Endothelial cell of umbilical vein (primary cell): ENCODE results near the gene SLC35G6. TPM values are rescaled to one million over a fixed set of nuclear protein-coding genes. Genes with fewer than 3 reads are reported as not detected.

Experiments
- BruUV-seq: library from RNA; stranded (reverse); fragments of 400-500 nt; replicated peaks from 2 replicates; lab custom pipeline; 2021; lab: Mats Ljungman, UMichigan
- CTCF ChIA-PET: fragments of 300-600, 350-600 bp; sonication (Branson Sonifier 250); formaldehyde crosslinking; loops from one replicate; lab custom pipeline; 2021; ENCODE audit warnings: antibody characterized with exemption, inconsistent platforms; lab: Charles Lee
- POLR2A ChIA-PET: fragments of 300-600, 350-600 bp; sonication (Branson Sonifier 250); formaldehyde crosslinking; loops from one replicate; lab custom pipeline; 2021; ENCODE audit warnings: antibody characterized with exemption, inconsistent platforms; lab: Charles Lee
- DNase-seq: peaks from one replicate; pipeline ENCODE4 v3.0.0-alpha.2; 2011; ENCODE audit warnings: low read depth, low spot score
- FAIRE-seq: peaks from 2 replicates; lab custom pipeline; 2011; peaks lifted over from hg19 to GRCh38; lab: Jason Lieb, UNC
- H2AFZ ChIP-seq: 2 replicates; pipeline ENCODE4 v1.6.0; 2012; ENCODE audit warnings: low read depth, low read length, control low read depth, inconsistent platforms
- H3K27ac ChIP-seq: 2 replicates; pipeline ENCODE4 v1.5.1; 2011; ENCODE audit warnings: low read depth, mild to moderate bottlenecking, control low read depth, low read length, moderate library complexity; ENCODE audit not compliant: insufficient read depth
- H3K27me3 ChIP-seq, 2 experiments: 2 replicates each; pipeline versions ENCODE4 v1.6.0 to v1.6.1; 2011; ENCODE audit warnings: low read length in 2 of 2, mixed read lengths in 1 of 2; ENCODE audit not compliant: control insufficient read depth in 2 of 2, insufficient read depth in 2 of 2
- H3K36me3 ChIP-seq, 2 experiments: 2 replicates in 1 of 2; 3 replicates in 1 of 2; pipeline ENCODE4 v1.5.1; 2011; ENCODE audit warnings: low read length in 2 of 2, mild to moderate bottlenecking in 1 of 2, moderate library complexity in 1 of 2; ENCODE audit not compliant: control insufficient read depth in 2 of 2, insufficient read depth in 2 of 2; ENCODE audit errors: extremely low read depth in 1 of 2
- H3K4me1 ChIP-seq: 3 replicates; pipeline ENCODE4 v1.5.1; 2011; ENCODE audit warnings: mild to moderate bottlenecking, low read length; ENCODE audit not compliant: control insufficient read depth, insufficient read depth; ENCODE audit errors: extremely low read depth
- H3K4me2 ChIP-seq: 2 replicates; pipeline ENCODE4 v1.6.1; 2011; ENCODE audit warnings: low read length, control low read depth, mixed read lengths; ENCODE audit not compliant: insufficient read depth
- H3K4me3 ChIP-seq, 3 experiments: fragments of 200-600 bp in 1 of 3; sonication (generic), shearing (Covaris generic) in 1 of 3; replicated peaks in 1 of 3; 2 replicates each; pipeline ENCODE4 v1.5.1; 2011 to 2016; ENCODE audit warnings: control low read depth in 3 of 3, low read length in 3 of 3, mild to moderate bottlenecking in 2 of 3, inconsistent platforms in 1 of 3, low read depth in 1 of 3, moderate library complexity in 1 of 3; ENCODE audit not compliant: insufficient read depth in 1 of 3
- H3K79me2 ChIP-seq: 2 replicates; pipeline ENCODE4 v1.6.0; 2012; ENCODE audit warnings: low read length, inconsistent platforms; ENCODE audit not compliant: control insufficient read depth, insufficient read depth
- H3K9ac ChIP-seq: replicated peaks from 2 replicates; pipeline ENCODE3; 2011; ENCODE audit warnings: low read length, control low read depth; ENCODE audit not compliant: insufficient read depth; ENCODE audit errors: extremely low read depth
- H3K9me1 ChIP-seq: replicated peaks from 3 replicates; pipeline ENCODE4 v1.6.0; 2011; ENCODE audit warnings: mild to moderate bottlenecking, low read length; ENCODE audit not compliant: control insufficient read depth, insufficient read depth; ENCODE audit errors: extremely low read depth
- H3K9me3 ChIP-seq: replicated peaks from 2 replicates; pipeline ENCODE4 v1.5.1; 2012; ENCODE audit warnings: low read length, inconsistent platforms; ENCODE audit not compliant: control insufficient read depth, insufficient read depth
- H4K20me1 ChIP-seq: replicated peaks from 2 replicates; pipeline ENCODE3; 2011; ENCODE audit warnings: mild to moderate bottlenecking, low read length; ENCODE audit not compliant: control insufficient read depth, insufficient read depth; ENCODE audit errors: extremely low read depth
- CTCF ChIP-seq, 2 donors: IDR thresholded peaks; 1 replicate in 1 of 2; 2 replicates in 1 of 2; pipeline ENCODE4 v1.5.1; 2011; ENCODE audit warnings: low read length in 2 of 2, mild to moderate bottlenecking in 2 of 2, moderate library complexity in 2 of 2, control low read depth in 1 of 2, inconsistent platforms in 1 of 2, low read depth in 1 of 2; ENCODE audit not compliant: insufficient read depth in 1 of 2; ENCODE audit errors: extremely low read depth in 1 of 2
- EZH2 ChIP-seq: IDR thresholded peaks from 2 replicates; pipeline ENCODE4 v1.6.1; 2012; ENCODE audit warnings: borderline replicate concordance, low read depth, mild to moderate bottlenecking, moderate library complexity, low read length, inconsistent platforms; ENCODE audit not compliant: severe bottlenecking
- FOS ChIP-seq: IDR thresholded peaks from 2 replicates; pipeline ENCODE4 v1.6.1; 2011; ENCODE audit warnings: mild to moderate bottlenecking, low read length, moderate library complexity, borderline replicate concordance; ENCODE audit not compliant: insufficient read depth
- GATA2 ChIP-seq: IDR thresholded peaks from 2 replicates; pipeline ENCODE4 v1.7.0; 2011; ENCODE audit warnings: low read depth, mild to moderate bottlenecking, moderate library complexity, mixed read lengths, low read length; ENCODE audit not compliant: insufficient read length, insufficient read depth
- JUN ChIP-seq: IDR thresholded peaks from 2 replicates; pipeline ENCODE4 v1.6.1; 2011; ENCODE audit warnings: borderline replicate concordance, low read depth; ENCODE audit not compliant: insufficient read length, insufficient read depth
- MYC ChIP-seq: IDR thresholded peaks from one replicate; pipeline ENCODE4 v1.6.1; 2011; ENCODE audit warnings: mild to moderate bottlenecking, low read depth, low read length
- POLR2A ChIP-seq: IDR thresholded peaks from 2 replicates; pipeline ENCODE4 v1.6.1; 2012; ENCODE audit warnings: low read depth, mild to moderate bottlenecking, control low read depth, low read length
- POLR2AphosphoS5 ChIP-seq: IDR thresholded peaks from 2 replicates; pipeline ENCODE4 v1.6.1; 2012; ENCODE audit warnings: low read depth, mild to moderate bottlenecking, control low read depth, low read length, moderate library complexity; ENCODE audit not compliant: insufficient read depth
- dilution Hi-C: fragments of 300-500 bp; cut with MboI; formaldehyde crosslinking; loops from one replicate; pipeline ENCODE4 v1.15.0; 2019; ENCODE audit warnings: low sequenced_read_pairs; ENCODE audit not compliant: extremely low pct_ligation_motif_present
- intact Hi-C: fragments of 100-400 bp; cut with micrococcal nuclease; formaldehyde crosslinking; loops from one replicate; pipeline ENCODE4 v1.10.0; 2022
- polyA plus RNA-seq, 4 experiments: library from polyadenylated mRNA; depleted of rRNA in 3 of 4; stranded (reverse) in 3 of 4; unstranded in 1 of 4; fragments of >200 nt; gene quantifications; 2 replicates each; pipeline versions ENCODE4 v1.2.1 to v1.2.3, GENCODE V29; 2011 to 2012; ENCODE audit warnings: missing spikeins in 1 of 4
- total RNA-seq: library from RNA; stranded (reverse); gene quantifications from 2 replicates; pipeline ENCODE4 v1.2.3, GENCODE V29; 2021
- TF ChIP-seq, protein P1 (sequence below): IDR thresholded peaks from 2 replicates; pipeline ENCODE4 v1.6.1; 2011; ENCODE audit not compliant: insufficient read depth, insufficient read length

SLC35G6 gene
- total and polyA plus RNA-seq, 2 donors (not counting 3 experiments of a cell fraction or from before 2014, with no cell fraction given): not detected

- DNase-seq (peak; percentile 26), FAIRE-seq (peak; percentile 24)
- peak; percentile 81 for TF ChIP-seq EZH2
- no peak for TF ChIP-seq POLR2AphosphoS5
- TF ChIP-seq FOS: no peak
- dilution Hi-C loops: no loop called here
- Histone ChIP-seq H4K20me1 (no peaks in the 10 kb centered on the region), H3K4me3 (peak overlapping the region; percentile 27 to 30 (median 29)), H3K79me2 (no peaks in the 10 kb centered on the region), H3K36me3 (no peaks in the 10 kb centered on the region), H3K9ac (no peak overlapping the region), H3K4me2 (peak overlapping the region; percentile 63), H2AFZ (peak overlapping the region; percentile 65), H3K4me1 (peaks cover 33% of the 10 kb centered on the region), H3K27me3 (peaks cover 20 to 28% of the 10 kb centered on the region in 2 experiments), H3K9me3 (no peaks in the 10 kb centered on the region), H3K9me1 (no peaks in the 10 kb centered on the region), H3K27ac (no peak overlapping the region)
- intact Hi-C loops: no loop called here
- BruUV-seq: no TSS peak
- ChIA-PET CTCF (interaction anchor here (0.8 to 3.0 kb wide), 6 partner anchors 8 to 120 kb away, joined by 3 to 17 read pairs (median 3); partner anchors contain the start of gene PLSCR3), POLR2A (interaction anchor here (1.1 to 1.6 kb wide), 3 partner anchors 39 to 134 kb away, joined by 3 to 6 read pairs (median 5); partner anchors contain the start of genes POLR2A and ZBTB4)
Measured at GRCh38 chr17:7440113-7440833, 41.0 kb upstream of the SLC35G6 start.

DNA sequence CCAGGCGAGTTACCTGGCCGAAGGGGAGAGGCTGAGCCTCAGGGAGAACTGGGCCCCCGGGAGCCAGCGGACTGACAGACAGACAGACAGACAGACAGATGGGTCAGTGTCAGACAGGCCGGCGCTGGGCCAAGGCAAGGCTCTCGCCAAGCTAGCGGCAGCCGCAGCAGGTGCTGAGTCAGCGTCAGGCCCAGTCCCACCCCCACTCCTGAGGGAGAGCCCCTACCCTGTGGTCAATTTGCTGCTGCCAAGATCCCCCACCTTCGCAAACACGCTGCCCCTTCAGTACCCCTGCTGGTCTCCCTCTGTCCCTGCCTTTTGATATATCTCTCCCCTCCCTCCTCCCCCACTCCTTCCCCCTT is 40.4 kb upstream of the SLC35G6 start:
- no peak overlapping the region for H3K9ac ChIP-seq

More for the DNA sequence above, 40.4 kb upstream of the SLC35G6 start:
- H3K9me3 ChIP-seq: no peaks in the 10 kb centered on the region
- DNase-seq: peak; percentile 22
- no peak overlapping the region for H2AFZ ChIP-seq
- no peaks in the 10 kb centered on the region for H3K36me3 ChIP-seq
- peak overlapping the region; percentile 43 for H3K4me2 ChIP-seq
- TF ChIP-seq FOS (no peak), EZH2 (no peak), POLR2A (no peak), CTCF (IDR thresholded peaks at IDR 0.05; ENCODE audit: extremely low read depth in 1 of 2, insufficient read depth in 1 of 2, low read depth in 1 of 2, low read length in 2 of 2) (no peak), JUN (no peak), GATA2 (no peak), MYC (no peak), POLR2AphosphoS5 (no peak)
- TF ChIP-seq, protein P1, sequence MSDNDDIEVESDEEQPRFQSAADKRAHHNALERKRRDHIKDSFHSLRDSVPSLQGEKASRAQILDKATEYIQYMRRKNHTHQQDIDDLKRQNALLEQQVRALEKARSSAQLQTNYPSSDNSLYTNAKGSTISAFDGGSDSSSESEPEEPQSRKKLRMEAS: no peak
- H3K4me1 ChIP-seq: peaks cover 28% of the 10 kb centered on the region
- intact Hi-C loops (no loop called here), dilution Hi-C loops (no loop called here)
- no peak overlapping the region for H3K27ac ChIP-seq
- ChIA-PET CTCF (interaction anchor here (0.6 to 3.0 kb wide), 10 partner anchors 8 to 120 kb away, joined by 3 to 17 read pairs (median 3); partner anchors contain the start of gene PLSCR3), POLR2A (interaction anchor here (0.6 to 1.6 kb wide), 4 partner anchors 38 to 133 kb away, joined by 3 to 6 read pairs (median 4); partner anchors contain the start of genes POLR2A and ZBTB4)
- H3K9me1 ChIP-seq: no peaks in the 10 kb centered on the region
- peak overlapping the region in 1 of 3 experiments; percentile 30 for H3K4me3 ChIP-seq
- FAIRE-seq: peak; percentile 62
- no peaks in the 10 kb centered on the region for H4K20me1 ChIP-seq
- H3K79me2 ChIP-seq: no peaks in the 10 kb centered on the region
- no TSS peak for BruUV-seq
- H3K27me3 ChIP-seq: peaks cover 22 to 30% of the 10 kb centered on the region in 2 experiments
